Gastrocnemius medialis (tissue), 4 donors: Measurements from ENCODE around the gene PIAS2. TPM values are rescaled to one million over a fixed set of nuclear protein-coding genes. Genes with fewer than 3 reads are reported as not detected.

Source experiments
- ATAC-seq, 2 donors: fragments of 150-250 bp; one replicate each; pipeline ENCODE4 v1.9.1; 2016
- DNase-seq, 2 donors: peaks; one replicate each; pipeline ENCODE4 v3.0.0-alpha.2; 2019
- H3K27ac ChIP-seq, 4 donors: fragments of 200-600 bp; sonication (generic); 1 replicate in 1 of 4; 2 replicates in 3 of 4; pipeline ENCODE4 v1.5.1; 2016 to 2018; ENCODE audit warnings: mild to moderate bottlenecking in 2 of 4, moderate library complexity in 1 of 4
- H3K27me3 ChIP-seq, 3 donors: fragments of 200-600 bp; sonication (generic) in 2 of 3; 1 replicate in 1 of 3; 2 replicates in 2 of 3; pipeline versions ENCODE4 v1.5.1 to v1.6.0; 2016 to 2019; ENCODE audit warnings: mild to moderate bottlenecking in 1 of 3, moderate library complexity in 1 of 3
- H3K36me3 ChIP-seq, 2 donors: fragments of 200-600 bp; sonication (generic) in 1 of 2; one replicate each; pipeline ENCODE4 v1.5.1; 2017 to 2018
- H3K4me1 ChIP-seq, 2 donors: fragments of 200-600 bp; sonication (generic) in 1 of 2; one replicate each; pipeline ENCODE4 v1.5.1; 2016 to 2017; ENCODE audit warnings: mild to moderate bottlenecking in 2 of 2
- H3K4me3 ChIP-seq, 4 donors: fragments of 200-600 bp; sonication (generic) in 3 of 4; 1 replicate in 1 of 4; 2 replicates in 3 of 4; pipeline ENCODE4 v1.5.1; 2016 to 2019; ENCODE audit warnings: mild to moderate bottlenecking in 2 of 4
- H3K9me3 ChIP-seq, 3 donors: fragments of 200-600 bp; sonication (generic) in 2 of 3; 1 replicate in 1 of 3; 2 replicates in 2 of 3; pipeline ENCODE4 v1.5.1; 2016 to 2019
- POLR2A ChIP-seq, 2 donors: fragments of 450-650 bp; IDR thresholded peaks; one replicate each; pipeline ENCODE4 v1.6.1; 2017; ENCODE audit warnings: antibody characterized with exemption in 2 of 2, mild to moderate bottlenecking in 2 of 2, moderate library complexity in 2 of 2
- in situ Hi-C, 4 donors: fragments of 200-750 bp; cut with MboI; loops; one replicate each; pipeline versions ENCODE4 v1.15.0 to v1.8.0; 2017; ENCODE audit warnings: low sequenced_read_pairs in 4 of 4
- intact Hi-C: fragments of 100-400 bp; cut with DNase I; formaldehyde crosslinking; loops from one replicate; pipeline ENCODE4 v1.15.1; 2023; ENCODE audit warnings: low total_unique reads
- total RNA-seq, 4 donors: library from RNA; depleted of rRNA; stranded (reverse); fragments of >200 nt; gene quantifications; one replicate each; pipeline versions ENCODE4 v1.1.0 to v1.2.3, GENCODE V29; 2016
- TF ChIP-seq, protein P1 (sequence below), 5 experiments: fragments of 450-650 bp in 3 of 5; fragments of 200-600 bp in 2 of 5; sonication (generic) in 2 of 5; IDR thresholded peaks in 4 of 5; conservative IDR thresholded peaks in 1 of 5; 1 replicate in 4 of 5; 2 replicates in 1 of 5; pipeline ENCODE4 v1.5.1; 2016 to 2019; ENCODE audit warnings: antibody characterized with exemption in 5 of 5, mild to moderate bottlenecking in 3 of 5, moderate library complexity in 3 of 5

The PIAS2 gene
- total RNA-seq, 4 donors from 2014 or later = 14.9 to 41.2 (median 25.1) TPM

DNA sequence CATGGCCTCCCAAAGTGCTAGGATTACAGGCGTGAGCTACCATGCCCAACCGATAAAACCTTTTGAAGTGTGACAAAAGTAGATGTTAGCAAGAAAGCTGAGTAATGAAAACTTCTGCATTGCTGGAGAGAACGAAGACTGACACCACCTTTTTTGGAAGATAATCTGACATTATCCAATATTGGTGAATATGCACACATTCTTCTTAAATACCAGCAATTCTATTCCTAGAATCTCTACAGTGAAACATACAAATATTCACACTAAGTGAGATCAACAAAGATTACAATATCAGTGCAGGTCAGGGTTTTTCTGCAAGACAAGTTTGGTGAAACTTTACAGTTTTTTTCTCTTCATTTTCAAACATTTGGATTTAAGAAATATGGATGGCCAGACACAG lies 7.8 kb downstream of the PIAS2 start:
- TF ChIP-seq, protein P1, sequence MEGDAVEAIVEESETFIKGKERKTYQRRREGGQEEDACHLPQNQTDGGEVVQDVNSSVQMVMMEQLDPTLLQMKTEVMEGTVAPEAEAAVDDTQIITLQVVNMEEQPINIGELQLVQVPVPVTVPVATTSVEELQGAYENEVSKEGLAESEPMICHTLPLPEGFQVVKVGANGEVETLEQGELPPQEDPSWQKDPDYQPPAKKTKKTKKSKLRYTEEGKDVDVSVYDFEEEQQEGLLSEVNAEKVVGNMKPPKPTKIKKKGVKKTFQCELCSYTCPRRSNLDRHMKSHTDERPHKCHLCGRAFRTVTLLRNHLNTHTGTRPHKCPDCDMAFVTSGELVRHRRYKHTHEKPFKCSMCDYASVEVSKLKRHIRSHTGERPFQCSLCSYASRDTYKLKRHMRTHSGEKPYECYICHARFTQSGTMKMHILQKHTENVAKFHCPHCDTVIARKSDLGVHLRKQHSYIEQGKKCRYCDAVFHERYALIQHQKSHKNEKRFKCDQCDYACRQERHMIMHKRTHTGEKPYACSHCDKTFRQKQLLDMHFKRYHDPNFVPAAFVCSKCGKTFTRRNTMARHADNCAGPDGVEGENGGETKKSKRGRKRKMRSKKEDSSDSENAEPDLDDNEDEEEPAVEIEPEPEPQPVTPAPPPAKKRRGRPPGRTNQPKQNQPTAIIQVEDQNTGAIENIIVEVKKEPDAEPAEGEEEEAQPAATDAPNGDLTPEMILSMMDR (IDR thresholded peaks at IDR 0.05 in 4 of 5, conservative IDR thresholded peaks at IDR 0.05 in 1 of 5) = no peak
- no peak for TF ChIP-seq POLR2A (IDR thresholded peaks at IDR 0.05)
- Histone ChIP-seq H3K27ac (no peak overlapping the region), H3K27me3 (no peaks in the 10 kb centered on the region), H3K9me3 (no peaks in the 10 kb centered on the region), H3K36me3 (no peaks in the 10 kb centered on the region), H3K4me3 (no peak overlapping the region), H3K4me1 (peaks cover 26 to 35% of the 10 kb centered on the region in 2 donors)
- ATAC-seq = no peak
- in situ Hi-C loops = no loop called here
- no peak for DNase-seq
- intact Hi-C loops = no loop called here

- in situ Hi-C loops = no loop called here
- no peak overlapping the region for H3K27ac ChIP-seq
- no peak for DNase-seq
- H3K9me3 ChIP-seq = no peaks in the 10 kb centered on the region
- no peak for TF ChIP-seq POLR2A (IDR thresholded peaks at IDR 0.05)
- TF ChIP-seq, protein P1 (IDR thresholded peaks at IDR 0.05 in 4 of 5, conservative IDR thresholded peaks at IDR 0.05 in 1 of 5) = no peak
- no peaks in the 10 kb centered on the region for H3K36me3 ChIP-seq
- H3K4me3 ChIP-seq = no peak overlapping the region
- H3K4me1 ChIP-seq = peaks cover 0 to 8% of the 10 kb centered on the region in 2 donors
- H3K27me3 ChIP-seq = no peaks in the 10 kb centered on the region
- ATAC-seq = no peak
- intact Hi-C loops = no loop called here
These were observed 13.9 kb downstream of the PIAS2 start for GRCh38 chr18:46903406-46903805.

DNA sequence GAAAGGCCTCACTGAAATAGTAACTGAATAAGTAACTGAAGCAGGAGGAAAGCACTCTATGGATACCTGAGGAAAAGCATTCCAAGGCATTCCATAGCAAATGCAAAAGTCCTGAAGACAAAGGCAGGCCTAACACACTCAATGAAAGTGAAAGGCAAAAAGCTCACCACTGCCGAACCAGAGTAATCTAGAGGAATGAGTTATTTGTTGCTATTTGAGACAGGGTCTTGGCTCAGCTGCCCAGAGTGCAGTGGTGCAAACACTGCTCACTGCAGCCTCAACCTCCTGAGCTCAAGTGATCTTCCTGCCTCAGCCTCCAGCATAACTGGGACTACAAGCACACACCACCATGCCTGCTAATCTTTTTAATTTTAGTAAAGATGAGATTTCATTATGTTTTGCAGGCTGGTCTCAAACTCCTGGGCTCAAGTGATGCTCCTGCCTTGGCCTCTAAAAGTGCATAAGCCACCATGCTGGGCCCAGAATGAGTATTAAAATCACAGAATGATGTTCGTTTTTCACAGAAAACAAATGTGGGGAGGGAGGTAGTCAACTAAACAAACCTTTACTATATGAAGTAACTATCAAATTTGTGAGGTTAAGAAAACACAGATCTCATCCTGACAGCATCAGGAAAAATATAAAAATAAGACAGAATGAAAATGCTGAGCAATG lies 17.9 kb downstream of the PIAS2 start:
- intact Hi-C loops (no loop called here), in situ Hi-C loops (no loop called here)
- ATAC-seq (no peak), DNase-seq (no peak)
- no peaks in the 10 kb centered on the region for H3K9me3 ChIP-seq
- TF ChIP-seq, protein P1 (IDR thresholded peaks at IDR 0.05 in 4 of 5, conservative IDR thresholded peaks at IDR 0.05 in 1 of 5) = no peak
- no peak for TF ChIP-seq POLR2A (IDR thresholded peaks at IDR 0.05)
- H3K36me3 ChIP-seq = peaks cover 0 to under 1% of the 10 kb centered on the region in 2 donors
- no peak overlapping the region for H3K27ac ChIP-seq
- H3K4me1 ChIP-seq = no peaks in the 10 kb centered on the region
- no peaks in the 10 kb centered on the region for H3K27me3 ChIP-seq
- no peak overlapping the region for H3K4me3 ChIP-seq

DNA sequence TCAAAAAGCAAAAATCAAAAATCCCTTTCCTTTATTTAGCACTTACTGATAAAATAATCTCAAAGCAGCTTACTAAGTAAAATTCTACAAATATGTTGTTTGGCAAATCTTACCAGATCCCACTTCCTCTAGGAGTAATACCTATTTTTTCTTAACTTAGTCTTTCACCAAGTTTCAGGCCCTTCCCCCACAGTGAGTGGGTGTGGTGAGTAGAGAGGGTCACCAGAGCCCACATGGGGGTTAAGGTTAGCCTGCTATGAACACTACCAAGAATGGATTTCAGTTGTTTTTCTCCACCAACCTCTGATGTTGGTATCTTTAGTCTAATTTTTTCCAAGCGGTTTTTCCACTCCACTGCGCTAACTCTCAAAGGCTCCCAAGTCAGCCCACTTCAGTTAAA lies 23.2 kb downstream of the PIAS2 start:
- H3K27me3 ChIP-seq = no peaks in the 10 kb centered on the region
- H3K4me3 ChIP-seq = no peak overlapping the region
- in situ Hi-C loops = no loop called here
- ATAC-seq (no peak), DNase-seq (no peak)
- H3K27ac ChIP-seq = no peak overlapping the region
- H3K36me3 ChIP-seq = peaks cover 0 to 15% of the 10 kb centered on the region in 2 donors
- H3K9me3 ChIP-seq = no peaks in the 10 kb centered on the region
- TF ChIP-seq POLR2A (IDR thresholded peaks at IDR 0.05) = no peak
- TF ChIP-seq, protein P1 (IDR thresholded peaks at IDR 0.05 in 4 of 5, conservative IDR thresholded peaks at IDR 0.05 in 1 of 5) = no peak
- H3K4me1 ChIP-seq = peaks cover 7 to 9% of the 10 kb centered on the region in 2 donors
- intact Hi-C loops = no loop called here

- Histone ChIP-seq H3K4me3 (no peak overlapping the region), H3K4me1 (peaks cover 7 to 9% of the 10 kb centered on the region in 2 donors), H3K9me3 (no peaks in the 10 kb centered on the region), H3K36me3 (peaks cover 0 to 20% of the 10 kb centered on the region in 2 donors), H3K27me3 (no peaks in the 10 kb centered on the region), H3K27ac (no peak overlapping the region)
- intact Hi-C loops = no loop called here
- no peak for ATAC-seq
- DNase-seq = no peak
- TF ChIP-seq POLR2A (IDR thresholded peaks at IDR 0.05) = no peak
- TF ChIP-seq, protein P1 (IDR thresholded peaks at IDR 0.05 in 4 of 5, conservative IDR thresholded peaks at IDR 0.05 in 1 of 5) = no peak
- in situ Hi-C loops = no loop called here
These were observed 23.9 kb downstream of the PIAS2 start for GRCh38 chr18:46893360-46893759.
